OCI-LY7 (cell line): ENCODE results near the gene AREG. TPM values are rescaled to one million over a fixed set of nuclear protein-coding genes. Genes with fewer than 3 reads are reported as not detected.

Experiments used
- BruUV-seq: library from RNA; stranded (reverse); fragments of 400-500 nt; replicated peaks from 2 replicates; lab custom pipeline; 2021; lab: Mats Ljungman, UMichigan
- CTCF ChIA-PET: fragments of 300-600 bp; sonication (Branson Sonifier 250); formaldehyde crosslinking; loops from one replicate; lab custom pipeline; 2022; ENCODE audit warnings: antibody characterized with exemption; ENCODE audit not compliant: unreplicated experiment; lab: Charles Lee
- POLR2A ChIA-PET: fragments of 300-600 bp; sonication (Branson Sonifier 250); formaldehyde crosslinking; loops from one replicate; lab custom pipeline; 2022; ENCODE audit warnings: antibody characterized with exemption; lab: Charles Lee
- DNase-seq: peaks from one replicate; pipeline ENCODE4 v3.0.0-alpha.2; 2015; ENCODE audit warnings: low spot score
- H2AFZ ChIP-seq: fragments of 200-600 bp; sonication (generic), shearing (Covaris generic); 2 replicates; pipeline ENCODE4 v1.6.1; 2014; ENCODE audit warnings: mild to moderate bottlenecking, antibody characterized with exemption, low read length, moderate library complexity
- H3K27ac ChIP-seq: fragments of 200-600 bp; sonication (generic); 2 replicates; pipeline ENCODE4 v1.5.1; 2014; ENCODE audit warnings: mixed run types, low read depth, mild to moderate bottlenecking, moderate library complexity, low read length, inconsistent platforms; ENCODE audit not compliant: poor library complexity, severe bottlenecking
- H3K36me3 ChIP-seq: fragments of 200-600 bp; sonication (generic); 2 replicates; pipeline ENCODE4 v1.6.1; 2014; ENCODE audit warnings: mild to moderate bottlenecking, antibody characterized with exemption, low read length, moderate library complexity, mixed read lengths; ENCODE audit not compliant: insufficient read depth
- H3K4me1 ChIP-seq: fragments of 200-600 bp; sonication (generic); 2 replicates; pipeline ENCODE4 v1.5.1; 2014; ENCODE audit warnings: mild to moderate bottlenecking, low read length; ENCODE audit not compliant: insufficient read depth, poor library complexity, severe bottlenecking
- H3K4me2 ChIP-seq: fragments of 200-600 bp; sonication (generic); 2 replicates; pipeline ENCODE4 v1.6.1; 2014; ENCODE audit warnings: mild to moderate bottlenecking, low read length
- H3K4me3 ChIP-seq: fragments of 200-600 bp; sonication (generic); 2 replicates; pipeline ENCODE4 v1.5.1; 2014; ENCODE audit warnings: mild to moderate bottlenecking, low read depth, low read length; ENCODE audit not compliant: poor library complexity, severe bottlenecking
- H3K79me2 ChIP-seq: fragments of 200-600 bp; sonication (generic); 2 replicates; pipeline ENCODE4 v1.6.1; 2016; ENCODE audit warnings: low read depth, mild to moderate bottlenecking, low read length, moderate library complexity, mixed read lengths; ENCODE audit not compliant: insufficient read depth
- H3K9me2 ChIP-seq: fragments of 200-600 bp; sonication (generic); 2 replicates; pipeline ENCODE4 v1.6.1; 2016; ENCODE audit warnings: mild to moderate bottlenecking, low read length, mixed read lengths; ENCODE audit not compliant: insufficient read depth
- H3K9me3 ChIP-seq: fragments of 200-600 bp; sonication (generic); 2 replicates; pipeline ENCODE4 v1.6.1; 2014; ENCODE audit warnings: mild to moderate bottlenecking, mixed run types, low read length, mixed read lengths
- H4K20me1 ChIP-seq: fragments of 200-600 bp; sonication (generic); 2 replicates; pipeline ENCODE4 v1.6.1; 2014; ENCODE audit warnings: mild to moderate bottlenecking, antibody characterized with exemption, low read length, moderate library complexity, mixed read lengths; ENCODE audit not compliant: insufficient read depth
- CTCF ChIP-seq: fragments of 200-600 bp; sonication (generic); conservative IDR thresholded peaks from 2 replicates; pipeline ENCODE4 v1.5.1; 2014; ENCODE audit warnings: mild to moderate bottlenecking, antibody characterized with exemption, low read length, moderate library complexity, mixed read lengths
- EZH2phosphoT487 ChIP-seq: fragments of 200-600 bp; sonication (generic); IDR thresholded peaks from 2 replicates; pipeline ENCODE4 v1.6.1; 2018; ENCODE audit warnings: low read depth, borderline replicate concordance, mild to moderate bottlenecking, mixed run types, antibody characterized with exemption, low read length, moderate library complexity, mixed read lengths
- intact Hi-C: fragments of 100-400 bp; cut with micrococcal nuclease; formaldehyde crosslinking; loops from one replicate; pipeline ENCODE4 v1.10.0; 2022; ENCODE audit not compliant: unreplicated experiment
- total RNA-seq, 2 experiments: library from RNA; depleted of rRNA in 1 of 2; stranded (reverse); fragments of >200 nt in 1 of 2; shearing (Covaris generic) in 1 of 2; gene quantifications; 2 replicates each; pipeline ENCODE4 v1.2.3, GENCODE V29; 2014 to 2022

AREG gene
- total RNA-seq, 2 experiments from 2014 or later, result not detected

GRCh38 chr4:74451214-74451661 lies 6.3 kb downstream of the AREG start:
- H3K4me3 ChIP-seq, result no peak overlapping the region
- CTCF ChIA-PET, result no interaction called here
- no peaks in the 10 kb centered on the region for H3K36me3 ChIP-seq
- H4K20me1 ChIP-seq, result no peaks in the 10 kb centered on the region
- H3K27ac ChIP-seq, result no peak overlapping the region
- no peak overlapping the region for H3K4me2 ChIP-seq
- intact Hi-C loops, result no loop called here
- no peak for DNase-seq
- no peaks in the 10 kb centered on the region for H3K4me1 ChIP-seq
- H2AFZ ChIP-seq, result no peak overlapping the region
- no TSS peak for BruUV-seq
- no peaks in the 10 kb centered on the region for H3K9me2 ChIP-seq
- POLR2A ChIA-PET, result interaction anchor here (0.7 to 1.1 kb wide), 3 partner anchors 12 to 77 kb away, joined by 3 to 4 read pairs (median 3); no protein-coding TSS in a partner anchor
- no peaks in the 10 kb centered on the region for H3K9me3 ChIP-seq
- no peaks in the 10 kb centered on the region for H3K79me2 ChIP-seq
- TF ChIP-seq CTCF (no peak), EZH2phosphoT487 (no peak)

- H3K4me2 ChIP-seq, result no peak overlapping the region
- POLR2A ChIA-PET, result no interaction called here
- H3K36me3 ChIP-seq, result no peaks in the 10 kb centered on the region
- CTCF ChIA-PET, result no interaction called here
- H3K9me3 ChIP-seq, result no peaks in the 10 kb centered on the region
- DNase-seq, result no peak
- H4K20me1 ChIP-seq, result no peaks in the 10 kb centered on the region
- H3K9me2 ChIP-seq, result no peaks in the 10 kb centered on the region
- TF ChIP-seq CTCF, result no peak
- BruUV-seq, result no TSS peak
- no peak overlapping the region for H3K27ac ChIP-seq
- no peak overlapping the region for H3K4me3 ChIP-seq
- intact Hi-C loops, result no loop called here
- no peaks in the 10 kb centered on the region for H3K4me1 ChIP-seq
- H2AFZ ChIP-seq, result no peak overlapping the region
- no peaks in the 10 kb centered on the region for H3K79me2 ChIP-seq
Observed at GRCh38 chr4:74453037-74453635, 8.2 kb downstream of the AREG start.
